HepG2 (cell line): Measurements from ENCODE around the gene PLB1. TPM values are rescaled to one million over a fixed set of nuclear protein-coding genes. Genes with fewer than 3 reads are reported as not detected.
A peak's percentile ranks its signal among the peaks of the same experiment; 100 is the strongest.

Experiments used
- ATAC-seq: fragments of 200-7000 bp; cut with Tn5 transposase; 3 replicates; pipeline ENCODE4 v1.9.1; 2020; ENCODE audit warnings: mild to moderate bottlenecking, moderate library complexity
- BruUV-seq: library from RNA; stranded (reverse); fragments of 400-500 nt; replicated peaks from 2 replicates; lab custom pipeline; 2021; lab: Mats Ljungman, UMichigan
- CTCF ChIA-PET: fragments of 300-600 bp; formaldehyde crosslinking; extraction: SDS; loops from one replicate; lab custom pipeline; 2021; ENCODE audit warnings: low total read pairs, inconsistent platforms, low intra/inter-chr PET ratio; lab: Yijun Ruan, JAX
- POLR2A ChIA-PET: fragments of 350-600 bp; sonication (Branson Sonifier 250); formaldehyde crosslinking; loops from one replicate; lab custom pipeline; 2020; ENCODE audit warnings: antibody characterized with exemption, inconsistent platforms; lab: Yijun Ruan, JAX
- DNase-seq: peaks from one replicate; pipeline ENCODE4 v3.0.0-alpha.2; 2015; ENCODE audit warnings: low spot score
- FAIRE-seq: peaks from 3 replicates; lab custom pipeline; 2011; peaks lifted over from hg19 to GRCh38; lab: Jason Lieb, UNC
- H2AFZ ChIP-seq: one replicate; pipeline ENCODE4 v1.6.1; 2011; ENCODE audit warnings: low read length, inconsistent platforms
- H3K27ac ChIP-seq: fragments of 300-600 bp; 3 replicates; pipeline ENCODE4 v1.8.0; 2011; ENCODE audit warnings: mixed run types, mild to moderate bottlenecking, mixed read lengths, low read length, inconsistent platforms; ENCODE audit not compliant: insufficient read depth; ENCODE audit errors: extremely low read length
- H3K27me3 ChIP-seq, 2 experiments: fragments of 200-600 bp in 1 of 2; 2 replicates in 1 of 2; 3 replicates in 1 of 2; pipeline versions ENCODE4 v1.6.0 to v1.8.0; 2011; ENCODE audit warnings: low read length in 2 of 2, mild to moderate bottlenecking in 2 of 2, moderate library complexity in 2 of 2, inconsistent platforms in 1 of 2; ENCODE audit not compliant: insufficient read depth in 2 of 2, control insufficient read depth in 1 of 2
- H3K36me3 ChIP-seq, 2 experiments: fragments of 200-600 bp in 1 of 2; replicated peaks in 1 of 2; 2 replicates in 1 of 2; 3 replicates in 1 of 2; pipeline versions ENCODE4 v1.5.1 to v1.8.0; 2011; ENCODE audit warnings: low read length in 2 of 2, inconsistent platforms in 1 of 2; ENCODE audit not compliant: insufficient read depth in 2 of 2, control insufficient read depth in 1 of 2
- H3K4me1 ChIP-seq: 2 replicates; pipeline ENCODE4 v1.5.1; 2012; ENCODE audit warnings: low read length, inconsistent platforms; ENCODE audit not compliant: insufficient read depth
- H3K4me2 ChIP-seq: 2 replicates; pipeline ENCODE4 v1.6.0; 2011; ENCODE audit warnings: low read depth, low read length, inconsistent platforms
- H3K4me3 ChIP-seq, 3 experiments: fragments of 200-600 bp in 1 of 3; sonication (generic), shearing (Covaris generic) in 1 of 3; replicated peaks in 1 of 3; 2 replicates each; pipeline ENCODE4 v1.5.1; 2011 to 2016; ENCODE audit warnings: low read length in 3 of 3, inconsistent platforms in 2 of 3, low read depth in 2 of 3, mild to moderate bottlenecking in 2 of 3, control low read depth in 1 of 3, mixed read lengths in 1 of 3; ENCODE audit not compliant: insufficient read depth in 1 of 3
- H3K79me2 ChIP-seq: one replicate; pipeline ENCODE4 v1.6.1; 2011; ENCODE audit warnings: low read length, inconsistent platforms; ENCODE audit not compliant: insufficient read depth
- H3K9ac ChIP-seq: 2 replicates; pipeline ENCODE4 v1.6.0; 2011; ENCODE audit warnings: mild to moderate bottlenecking, low read depth, low read length, inconsistent platforms; ENCODE audit not compliant: insufficient read depth
- H3K9me3 ChIP-seq: 2 replicates; pipeline ENCODE4 v1.5.1; 2012; ENCODE audit warnings: mild to moderate bottlenecking, low read length
- H4K20me1 ChIP-seq: 2 replicates; pipeline ENCODE4 v1.6.0; 2011; ENCODE audit warnings: inconsistent platforms, mild to moderate bottlenecking, low read length, moderate library complexity; ENCODE audit not compliant: insufficient read depth
- GTF3A ChIP-seq: sonication (generic); formaldehyde crosslinking; conservative IDR thresholded peaks from 2 replicates; pipeline ENCODE4 v1.4.0; 2020; ENCODE audit warnings: mild to moderate bottlenecking, missing genetic modification reagents
- KDM5B ChIP-seq: sonication (generic); formaldehyde crosslinking; IDR thresholded peaks from 2 replicates; pipeline ENCODE4 v1.4.0; 2020; ENCODE audit warnings: missing genetic modification reagents, mild to moderate bottlenecking, borderline replicate concordance
- KLF11 ChIP-seq: IDR thresholded peaks from 2 replicates; pipeline ENCODE4 v1.6.1; 2016; ENCODE audit warnings: missing compliant biosample characterization
- MAZ ChIP-seq, 2 experiments: sonication (generic) in 1 of 2; formaldehyde crosslinking in 1 of 2; IDR thresholded peaks; 2 replicates each; pipeline versions ENCODE4 v1.5.0 to v1.6.1; 2012 to 2020; ENCODE audit warnings: low read depth in 2 of 2, mild to moderate bottlenecking in 2 of 2, borderline replicate concordance in 1 of 2, improper control_type of control experiment in 1 of 2, low read length in 1 of 2, missing genetic modification reagents in 1 of 2, moderate library complexity in 1 of 2
- PHF8 ChIP-seq: sonication (generic); formaldehyde crosslinking; IDR thresholded peaks from 2 replicates; pipeline ENCODE4 v1.5.0; 2020; ENCODE audit warnings: missing genetic modification reagents
- SALL1 ChIP-seq: sonication (generic); formaldehyde crosslinking; IDR thresholded peaks from 2 replicates; pipeline ENCODE4 v1.8.0; 2022; ENCODE audit warnings: mild to moderate bottlenecking, missing genetic modification reagents
- TBP ChIP-seq: sonication (generic); formaldehyde crosslinking; IDR thresholded peaks from 2 replicates; pipeline ENCODE4 v1.5.0; 2020; ENCODE audit warnings: missing genetic modification reagents
- ZC3H4 ChIP-seq: sonication (generic); formaldehyde crosslinking; IDR thresholded peaks from 2 replicates; pipeline ENCODE4 v1.4.0; 2020; ENCODE audit warnings: missing genetic modification reagents, borderline replicate concordance
- ZFX ChIP-seq: sonication (generic); formaldehyde crosslinking; IDR thresholded peaks from 2 replicates; pipeline ENCODE4 v1.4.0; 2020; ENCODE audit warnings: mild to moderate bottlenecking, low read depth, missing genetic modification reagents, moderate library complexity
- ZNF484 ChIP-seq: sonication (generic); formaldehyde crosslinking; IDR thresholded peaks from 2 replicates; pipeline ENCODE4 v1.5.1; 2020; ENCODE audit warnings: mild to moderate bottlenecking, low read depth, missing genetic modification reagents, borderline replicate concordance
- ZNF782 ChIP-seq: sonication (generic); formaldehyde crosslinking; IDR thresholded peaks from 2 replicates; pipeline ENCODE4 v1.4.0; 2020; ENCODE audit warnings: missing genetic modification reagents, mild to moderate bottlenecking, borderline replicate concordance
- ZNF883 ChIP-seq: sonication (generic); formaldehyde crosslinking; IDR thresholded peaks from 2 replicates; pipeline ENCODE4 v1.5.1; 2020; ENCODE audit warnings: mild to moderate bottlenecking, missing genetic modification reagents; ENCODE audit errors: not compliant biosample characterization
- ZSCAN22 ChIP-seq: sonication (generic); formaldehyde crosslinking; IDR thresholded peaks from 2 replicates; pipeline ENCODE4 v1.4.0; 2020; ENCODE audit warnings: mild to moderate bottlenecking, missing genetic modification reagents
- WGBS: methylation state at CpG from one replicate; pipeline ENCODE4 v1.1.6; 2017; ENCODE audit warnings: low lambda C conversion rate; 5-methylcytosine and 5-hydroxymethylcytosine counted together
- in situ Hi-C: cut with HindIII; loops from 2 replicates; pipeline ENCODE4 v1.10.0; 2017; ENCODE audit warnings: low pct_unique_long_range_greater_than_20kb; ENCODE audit not compliant: extremely low pct_ligation_motif_present
- intact Hi-C: fragments of 100-400 bp; cut with micrococcal nuclease; formaldehyde crosslinking; loops from one replicate; pipeline ENCODE4 v1.10.0; 2022; ENCODE audit not compliant: unreplicated experiment
- polyA plus RNA-seq, 8 experiments: library from polyadenylated mRNA; depleted of rRNA in 3 of 8; stranded (reverse) in 7 of 8; unstranded in 1 of 8; fragments of >200 nt; fragmentation: Illumina TruSeq in 4 of 8; extraction: Trizol in 4 of 8; gene quantifications; 2 replicates each; pipeline versions ENCODE4 v1.2.1 to v1.2.3, GENCODE V29; 2011 to 2016; ENCODE audit warnings: low read depth in 4 of 8, missing spikeins in 1 of 8, mixed read lengths in 1 of 8; ENCODE audit not compliant: insufficient read depth in 1 of 8
- total RNA-seq, 5 experiments: library from RNA; depleted of rRNA; stranded (reverse); fragments of >200 nt; fragmentation: Illumina TruSeq; extraction: Trizol; gene quantifications; 2 replicates each; pipeline ENCODE4 v1.2.3, GENCODE V29; 2016; ENCODE audit warnings: low read depth in 1 of 5
- TF ChIP-seq, protein P1 (sequence below): sonication (generic); formaldehyde crosslinking; IDR thresholded peaks from 2 replicates; pipeline ENCODE4 v1.5.1; 2020; ENCODE audit warnings: missing genetic modification reagents, mild to moderate bottlenecking, borderline replicate concordance
- TF ChIP-seq, protein P2 (sequence below): IDR thresholded peaks from 2 replicates; pipeline ENCODE4 v1.6.1; 2012; ENCODE audit warnings: low read length, improper control_type of control experiment
- TF ChIP-seq, protein P3 (sequence below): sonication (generic); formaldehyde crosslinking; conservative IDR thresholded peaks from 2 replicates; pipeline ENCODE4 v1.8.0; 2022; ENCODE audit warnings: mild to moderate bottlenecking, moderate library complexity, missing genetic modification reagents

PLB1 gene
- total and polyA plus RNA-seq, 2 of the 13 experiments (the other 11 are each of a cell fraction or from before 2014, with no cell fraction given): 0.20 to 1.8 TPM

DNA sequence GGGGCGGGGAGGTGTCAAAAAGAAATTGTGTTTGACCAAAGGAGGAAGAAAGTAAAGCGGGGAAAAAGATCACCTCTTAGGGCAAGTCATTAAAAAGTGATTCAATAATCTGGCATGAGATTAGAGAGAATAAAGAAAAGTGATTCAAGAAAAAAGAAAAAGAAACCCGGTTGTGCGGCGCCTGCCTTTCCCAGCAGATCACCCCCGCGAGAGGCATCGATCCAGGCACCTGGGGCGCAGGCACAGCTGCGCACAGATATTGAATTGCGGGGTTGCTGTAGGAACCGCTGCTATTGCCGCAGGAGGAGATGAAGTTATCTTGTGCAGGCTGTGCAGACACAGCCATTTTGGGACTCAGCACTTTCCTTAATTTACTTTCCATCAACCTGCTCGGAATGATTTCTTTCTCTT is 71.2 kb downstream of the PLB1 start:
- POLR2A ChIA-PET: interaction anchor here (0.8 to 1.0 kb wide), 2 partner anchors 176 to 185 kb away, joined by 3 read pairs; partner anchors contain the start of gene PPP1CB
- intact Hi-C loops: loop anchor here (1.0 to 10.0 kb wide), 3 partner anchors 55 to 862 kb away; no protein-coding TSS in a partner anchor
- TF ChIP-seq ZFX (no peak), ZSCAN22 (CRISPR knock-in tag) (no peak), ZC3H4 (0 out of 2 replicates have a peak, but pooled peaks have one; percentile 1), ZNF883 (CRISPR knock-in tag) (peak; percentile 0), ZNF484 (CRISPR knock-in tag) (no peak), PHF8 (CRISPR knock-in tag) (peak; percentile 5; the same call in 1 of the 2 replicates), ZNF782 (CRISPR knock-in tag) (no peak), KLF11 (CRISPR knock-in tag) (0 out of 2 replicates have a peak, but pooled peaks have one; percentile 1), SALL1 (CRISPR knock-in tag) (no peak), GTF3A (no peak), TBP (CRISPR knock-in tag) (no peak), KDM5B (CRISPR knock-in tag) (peak; percentile 11; the same call in 1 of the 2 replicates), MAZ (IDR thresholded peaks at IDR 0.05; ENCODE audit: borderline replicate concordance, low read depth, low read length) (0 out of 2 replicates have a peak, but pooled peaks have one; percentile 2), MAZ (CRISPR knock-in tag; IDR thresholded peaks at IDR 0.05; ENCODE audit: low read depth) (no peak)
- TF ChIP-seq, protein P1, sequence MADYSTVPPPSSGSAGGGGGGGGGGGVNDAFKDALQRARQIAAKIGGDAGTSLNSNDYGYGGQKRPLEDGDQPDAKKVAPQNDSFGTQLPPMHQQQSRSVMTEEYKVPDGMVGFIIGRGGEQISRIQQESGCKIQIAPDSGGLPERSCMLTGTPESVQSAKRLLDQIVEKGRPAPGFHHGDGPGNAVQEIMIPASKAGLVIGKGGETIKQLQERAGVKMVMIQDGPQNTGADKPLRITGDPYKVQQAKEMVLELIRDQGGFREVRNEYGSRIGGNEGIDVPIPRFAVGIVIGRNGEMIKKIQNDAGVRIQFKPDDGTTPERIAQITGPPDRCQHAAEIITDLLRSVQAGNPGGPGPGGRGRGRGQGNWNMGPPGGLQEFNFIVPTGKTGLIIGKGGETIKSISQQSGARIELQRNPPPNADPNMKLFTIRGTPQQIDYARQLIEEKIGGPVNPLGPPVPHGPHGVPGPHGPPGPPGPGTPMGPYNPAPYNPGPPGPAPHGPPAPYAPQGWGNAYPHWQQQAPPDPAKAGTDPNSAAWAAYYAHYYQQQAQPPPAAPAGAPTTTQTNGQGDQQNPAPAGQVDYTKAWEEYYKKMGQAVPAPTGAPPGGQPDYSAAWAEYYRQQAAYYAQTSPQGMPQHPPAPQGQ (CRISPR knock-in tag): no peak
- TF ChIP-seq, protein P2, sequence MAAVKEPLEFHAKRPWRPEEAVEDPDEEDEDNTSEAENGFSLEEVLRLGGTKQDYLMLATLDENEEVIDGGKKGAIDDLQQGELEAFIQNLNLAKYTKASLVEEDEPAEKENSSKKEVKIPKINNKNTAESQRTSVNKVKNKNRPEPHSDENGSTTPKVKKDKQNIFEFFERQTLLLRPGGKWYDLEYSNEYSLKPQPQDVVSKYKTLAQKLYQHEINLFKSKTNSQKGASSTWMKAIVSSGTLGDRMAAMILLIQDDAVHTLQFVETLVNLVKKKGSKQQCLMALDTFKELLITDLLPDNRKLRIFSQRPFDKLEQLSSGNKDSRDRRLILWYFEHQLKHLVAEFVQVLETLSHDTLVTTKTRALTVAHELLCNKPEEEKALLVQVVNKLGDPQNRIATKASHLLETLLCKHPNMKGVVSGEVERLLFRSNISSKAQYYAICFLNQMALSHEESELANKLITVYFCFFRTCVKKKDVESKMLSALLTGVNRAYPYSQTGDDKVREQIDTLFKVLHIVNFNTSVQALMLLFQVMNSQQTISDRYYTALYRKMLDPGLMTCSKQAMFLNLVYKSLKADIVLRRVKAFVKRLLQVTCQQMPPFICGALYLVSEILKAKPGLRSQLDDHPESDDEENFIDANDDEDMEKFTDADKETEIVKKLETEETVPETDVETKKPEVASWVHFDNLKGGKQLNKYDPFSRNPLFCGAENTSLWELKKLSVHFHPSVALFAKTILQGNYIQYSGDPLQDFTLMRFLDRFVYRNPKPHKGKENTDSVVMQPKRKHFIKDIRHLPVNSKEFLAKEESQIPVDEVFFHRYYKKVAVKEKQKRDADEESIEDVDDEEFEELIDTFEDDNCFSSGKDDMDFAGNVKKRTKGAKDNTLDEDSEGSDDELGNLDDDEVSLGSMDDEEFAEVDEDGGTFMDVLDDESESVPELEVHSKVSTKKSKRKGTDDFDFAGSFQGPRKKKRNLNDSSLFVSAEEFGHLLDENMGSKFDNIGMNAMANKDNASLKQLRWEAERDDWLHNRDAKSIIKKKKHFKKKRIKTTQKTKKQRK: no peak
- TF ChIP-seq, protein P3, sequence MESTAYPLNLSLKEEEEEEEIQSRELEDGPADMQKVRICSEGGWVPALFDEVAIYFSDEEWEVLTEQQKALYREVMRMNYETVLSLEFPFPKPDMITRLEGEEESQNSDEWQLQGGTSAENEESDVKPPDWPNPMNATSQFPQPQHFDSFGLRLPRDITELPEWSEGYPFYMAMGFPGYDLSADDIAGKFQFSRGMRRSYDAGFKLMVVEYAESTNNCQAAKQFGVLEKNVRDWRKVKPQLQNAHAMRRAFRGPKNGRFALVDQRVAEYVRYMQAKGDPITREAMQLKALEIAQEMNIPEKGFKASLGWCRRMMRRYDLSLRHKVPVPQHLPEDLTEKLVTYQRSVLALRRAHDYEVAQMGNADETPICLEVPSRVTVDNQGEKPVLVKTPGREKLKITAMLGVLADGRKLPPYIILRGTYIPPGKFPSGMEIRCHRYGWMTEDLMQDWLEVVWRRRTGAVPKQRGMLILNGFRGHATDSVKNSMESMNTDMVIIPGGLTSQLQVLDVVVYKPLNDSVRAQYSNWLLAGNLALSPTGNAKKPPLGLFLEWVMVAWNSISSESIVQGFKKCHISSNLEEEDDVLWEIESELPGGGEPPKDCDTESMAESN (CRISPR knock-in tag): no peak
- TF ChIP-seq, all 625 proteins: peak for 6
- peak overlapping the region; percentile 63; the same call in 1 of the 2 replicates for H3K9ac ChIP-seq
- FAIRE-seq (no peak), DNase-seq (no peak), ATAC-seq (peak; percentile 54)
- no TSS peak for BruUV-seq
- CTCF ChIA-PET: interaction anchor here (1.0 to 2.4 kb wide), 8 partner anchors 10 to 254 kb away, joined by 3 to 32 read pairs (median 4); partner anchors contain the start of gene PPP1CB
- peak overlapping the region; percentile 84 for H2AFZ ChIP-seq
- H3K4me3 ChIP-seq: peak overlapping the region; percentile 51 to 77 (median 69)
- WGBS: 8% methylated on average over 14 of the region's 14 CpGs
- no peaks in the 10 kb centered on the region for H4K20me1 ChIP-seq
- peaks cover 0 to 28% of the 10 kb centered on the region in 2 experiments; a peak in 4 of 5 replicates for H3K27me3 ChIP-seq
- H3K4me1 ChIP-seq: peaks cover 7% of the 10 kb centered on the region
- no peak overlapping the region for H3K27ac ChIP-seq
- H3K79me2 ChIP-seq: no peaks in the 10 kb centered on the region
- peak overlapping the region; percentile 95 for H3K4me2 ChIP-seq
- no peaks in the 10 kb centered on the region for H3K36me3 ChIP-seq
- no peaks in the 10 kb centered on the region for H3K9me3 ChIP-seq
- in situ Hi-C loops: no loop called here
